GM12892 (cell line): ENCODE measurements around the gene HOXC5.

Source experiments
- POLR2A ChIP-seq: IDR thresholded peaks from 2 replicates; pipeline ENCODE4 v1.6.1; 2011; ENCODE audit warnings: low read depth, low read length, control low read depth
- POLR2AphosphoS5 ChIP-seq: IDR thresholded peaks from 2 replicates; pipeline ENCODE4 v1.6.1; 2011; ENCODE audit warnings: low read depth, low read length, control low read depth

DNA sequence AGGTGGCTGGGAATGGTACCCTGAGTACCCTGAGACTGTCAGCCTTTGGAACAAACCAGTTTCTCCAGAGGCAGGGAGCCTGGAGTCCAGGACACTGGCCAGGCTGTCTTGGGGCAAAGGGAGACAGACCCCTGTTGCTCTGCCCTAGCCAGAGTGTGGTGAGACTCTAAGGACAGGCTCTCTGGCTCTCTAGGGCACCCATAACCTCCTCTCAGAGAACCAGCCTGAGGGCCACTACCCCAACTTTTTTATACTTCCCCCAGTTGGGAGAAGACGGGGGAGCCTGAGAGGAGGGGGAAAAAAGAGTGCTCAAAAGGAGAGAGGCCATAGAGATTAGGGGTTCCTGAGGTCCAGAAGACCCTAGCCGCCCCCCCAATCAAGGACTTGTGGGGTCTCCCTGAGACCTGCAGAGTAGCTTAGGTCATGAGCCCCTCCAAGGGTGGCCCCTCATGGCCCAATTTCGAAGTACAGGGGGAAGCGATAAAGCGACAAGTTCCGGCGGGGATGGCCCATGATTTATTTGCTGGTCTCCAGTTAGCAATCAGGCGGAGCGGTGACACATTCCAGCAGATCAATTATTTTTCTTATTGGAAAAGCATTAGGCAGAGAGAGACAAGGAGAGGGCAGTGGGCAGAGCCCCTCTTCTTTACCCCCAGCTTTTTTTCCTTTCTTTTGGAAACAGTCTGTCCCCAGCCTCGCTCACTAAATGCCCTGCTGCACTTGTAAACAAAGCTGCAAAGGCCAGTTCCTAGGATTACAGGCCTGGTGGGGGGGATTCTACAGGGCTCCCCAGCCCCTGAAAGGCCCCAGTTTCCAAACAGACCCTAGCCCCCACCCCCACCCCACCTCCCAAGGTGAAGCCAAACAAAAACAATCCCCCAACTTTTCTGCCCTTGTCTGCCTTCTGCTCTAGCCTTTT, 22.5 kb upstream of the HOXC5 start:
- no peak for TF ChIP-seq POLR2A
- no peak for TF ChIP-seq POLR2AphosphoS5
